Upper lobe of right lung (tissue), 1 donor: Measurements from ENCODE around the gene HSFX4. TPM values are rescaled to one million over a fixed set of nuclear protein-coding genes. Genes with fewer than 3 reads are reported as not detected.
"Not testable (repeated sequence)": the region's sequence is repeated elsewhere in the genome, so short reads cannot be mapped to it uniquely, and the experiment has no call there.

Experiments used
- ATAC-seq: fragments of 200-7000 bp; cut with Tn5 transposase; one replicate; pipeline ENCODE4 v1.9.1; 2020; ENCODE audit warnings: mild to moderate bottlenecking, moderate library complexity
- DNase-seq: peaks from one replicate; pipeline ENCODE4 v3.0.0-alpha.2; 2020
- H3K27ac ChIP-seq: fragments of 200-600 bp; one replicate; pipeline ENCODE4 v1.8.0; 2022
- H3K27me3 ChIP-seq: fragments of 200-600 bp; one replicate; pipeline ENCODE4 v1.8.0; 2022; ENCODE audit warnings: mild to moderate bottlenecking
- H3K36me3 ChIP-seq: fragments of 200-600 bp; one replicate; pipeline ENCODE4 v1.8.0; 2022
- H3K4me1 ChIP-seq: fragments of 200-600 bp; one replicate; pipeline ENCODE4 v1.8.0; 2022
- H3K4me3 ChIP-seq: fragments of 200-600 bp; one replicate; pipeline ENCODE4 v1.8.0; 2022; ENCODE audit warnings: mild to moderate bottlenecking
- H3K9me3 ChIP-seq: fragments of 200-600 bp; one replicate; pipeline ENCODE4 v1.8.0; 2022
- intact Hi-C: fragments of 100-400 bp; cut with DNase I; formaldehyde crosslinking; loops from one replicate; pipeline ENCODE4 v1.11.0; 2022
- total RNA-seq: library from RNA; stranded (reverse); fragmentation: NEBNext Ultra II Directional; extraction: Animal tissue kit (Norgen Biotek cat#: 25700); gene quantifications from one replicate; pipeline ENCODE4 v1.2.1, GENCODE V29; 2021
- TF ChIP-seq, protein P1 (sequence below): fragments of 200-600 bp; IDR thresholded peaks from one replicate; pipeline ENCODE4 v1.8.0; 2022; ENCODE audit warnings: antibody characterized with exemption
- donor health status: DM: no; HTN: yes; CAD: no; lungs with severe emphysema.

The HSFX4 gene
- total RNA-seq, 1 donor from 2014 or later = not detected

GRCh38 chrX:149932150-149932549, 2.8 kb downstream of the HSFX4 start:
- H3K27me3 ChIP-seq, H3K4me3 ChIP-seq, H3K36me3 ChIP-seq, ATAC-seq, H3K27ac ChIP-seq, DNase-seq, H3K9me3 ChIP-seq, intact Hi-C loops, H3K4me1 ChIP-seq: not testable (repeated sequence)

GRCh38 chrX:149932970-149933369, 3.6 kb downstream of the HSFX4 start:
- H3K27me3 ChIP-seq, DNase-seq, H3K4me3 ChIP-seq, H3K36me3 ChIP-seq, H3K27ac ChIP-seq, intact Hi-C loops, H3K9me3 ChIP-seq, ATAC-seq, H3K4me1 ChIP-seq: not testable (repeated sequence)

DNA sequence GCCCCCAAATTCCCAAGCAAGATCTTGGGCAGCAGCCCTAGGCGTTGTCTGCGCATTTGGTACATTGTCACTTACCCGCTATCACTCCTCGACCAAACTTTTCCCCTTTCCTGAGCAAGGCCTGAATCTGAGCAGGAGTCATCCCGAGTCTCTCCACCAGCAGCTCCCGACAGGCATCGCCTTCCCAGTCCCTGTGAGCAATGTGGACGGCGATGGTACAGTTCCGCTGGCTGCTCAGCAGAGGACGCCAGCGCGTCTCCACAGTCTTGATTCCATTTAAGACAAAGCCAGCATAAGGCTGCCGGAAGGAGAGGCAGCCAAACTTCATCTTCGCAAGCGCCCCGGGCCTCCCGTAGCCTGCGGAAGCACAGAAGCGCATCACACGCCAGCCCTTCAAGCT, 4.2 kb downstream of the HSFX4 start:
- ATAC-seq, intact Hi-C loops, DNase-seq, H3K36me3 ChIP-seq, H3K9me3 ChIP-seq, H3K4me3 ChIP-seq, H3K27me3 ChIP-seq, H3K27ac ChIP-seq, H3K4me1 ChIP-seq: not testable (repeated sequence)

- intact Hi-C loops, ATAC-seq, H3K36me3 ChIP-seq, H3K27ac ChIP-seq, DNase-seq, H3K27me3 ChIP-seq, H3K4me1 ChIP-seq, H3K9me3 ChIP-seq: not testable (repeated sequence)
- H3K4me3 ChIP-seq = peak overlapping the region; percentile 69
Measured at GRCh38 chrX:149937328-149937727, 8.0 kb downstream of the HSFX4 start.

GRCh38 chrX:149937871-149938426, 8.6 kb downstream of the HSFX4 start:
- peak overlapping the region; percentile 69 for H3K4me3 ChIP-seq
- H3K27ac ChIP-seq = peak overlapping the region; percentile 79
- intact Hi-C loops = no loop called here
- no peaks in the 10 kb centered on the region for H3K27me3 ChIP-seq
- ATAC-seq (no peak), DNase-seq (peak; percentile 66)
- no peaks in the 10 kb centered on the region for H3K4me1 ChIP-seq
- no peaks in the 10 kb centered on the region for H3K9me3 ChIP-seq
- TF ChIP-seq, protein P1, sequence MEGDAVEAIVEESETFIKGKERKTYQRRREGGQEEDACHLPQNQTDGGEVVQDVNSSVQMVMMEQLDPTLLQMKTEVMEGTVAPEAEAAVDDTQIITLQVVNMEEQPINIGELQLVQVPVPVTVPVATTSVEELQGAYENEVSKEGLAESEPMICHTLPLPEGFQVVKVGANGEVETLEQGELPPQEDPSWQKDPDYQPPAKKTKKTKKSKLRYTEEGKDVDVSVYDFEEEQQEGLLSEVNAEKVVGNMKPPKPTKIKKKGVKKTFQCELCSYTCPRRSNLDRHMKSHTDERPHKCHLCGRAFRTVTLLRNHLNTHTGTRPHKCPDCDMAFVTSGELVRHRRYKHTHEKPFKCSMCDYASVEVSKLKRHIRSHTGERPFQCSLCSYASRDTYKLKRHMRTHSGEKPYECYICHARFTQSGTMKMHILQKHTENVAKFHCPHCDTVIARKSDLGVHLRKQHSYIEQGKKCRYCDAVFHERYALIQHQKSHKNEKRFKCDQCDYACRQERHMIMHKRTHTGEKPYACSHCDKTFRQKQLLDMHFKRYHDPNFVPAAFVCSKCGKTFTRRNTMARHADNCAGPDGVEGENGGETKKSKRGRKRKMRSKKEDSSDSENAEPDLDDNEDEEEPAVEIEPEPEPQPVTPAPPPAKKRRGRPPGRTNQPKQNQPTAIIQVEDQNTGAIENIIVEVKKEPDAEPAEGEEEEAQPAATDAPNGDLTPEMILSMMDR = no peak
- no peaks in the 10 kb centered on the region for H3K36me3 ChIP-seq

- intact Hi-C loops = no loop called here
- no peaks in the 10 kb centered on the region for H3K36me3 ChIP-seq
- peak within 1 kb of the TSS; percentile 79 for H3K27ac ChIP-seq
- ATAC-seq (peak; percentile 63), DNase-seq (peak; percentile 96)
- no peaks in the 10 kb centered on the region for H3K4me1 ChIP-seq
- no peaks in the 10 kb centered on the region for H3K27me3 ChIP-seq
- TF ChIP-seq, protein P1 = peak; percentile 56
- no peaks in the 10 kb centered on the region for H3K9me3 ChIP-seq
- peak within 1 kb of the TSS; percentile 69 for H3K4me3 ChIP-seq
Measured at GRCh38 chrX:149938427-149938880, 9.1 kb downstream of the HSFX4 start, which contains the start of gene EOLA2. TSS of gene EOLA2 (minus strand) at chrX:149938491. CDS start at chrX:149933874, 4,617 bp downstream.

GRCh38 chrX:149938881-149939654, 9.7 kb downstream of the HSFX4 start:
- TF ChIP-seq, protein P1 = no peak
- H3K27ac ChIP-seq = peak overlapping the region; percentile 78

More at GRCh38 chrX:149938881-149939654, 9.7 kb downstream of the HSFX4 start:
- intact Hi-C loops = no loop called here
- no peaks in the 10 kb centered on the region for H3K36me3 ChIP-seq
- H3K4me1 ChIP-seq = no peaks in the 10 kb centered on the region
- H3K4me3 ChIP-seq = peak overlapping the region; percentile 46
- peak; percentile 66 for ATAC-seq
- peak; percentile 97 for DNase-seq
- H3K9me3 ChIP-seq = no peaks in the 10 kb centered on the region
- H3K27me3 ChIP-seq = no peaks in the 10 kb centered on the region
